Upper lobe of left lung (tissue), 4 donors: Measurements from ENCODE around the gene NCF4.

Experiments used
- POLR2A ChIP-seq, 4 donors: fragments of 450-650 bp; IDR thresholded peaks; one replicate each; pipeline ENCODE4 v1.5.1; 2016 to 2017; ENCODE audit warnings: antibody characterized with exemption in 4 of 4, mild to moderate bottlenecking in 2 of 4
- POLR2AphosphoS5 ChIP-seq, 2 donors: sonication (generic); formaldehyde crosslinking; IDR thresholded peaks; one replicate each; pipeline ENCODE4 v1.5.1; 2017; ENCODE audit warnings: antibody characterized with exemption in 2 of 2
- TF ChIP-seq, protein P1 (sequence below), 6 experiments: fragments of 450-650 bp in 4 of 6; fragments of 200-600 bp in 2 of 6; sonication (generic) in 2 of 6; IDR thresholded peaks; one replicate each; pipeline ENCODE4 v1.5.1; 2016 to 2019; ENCODE audit warnings: antibody characterized with exemption in 6 of 6

DNA sequence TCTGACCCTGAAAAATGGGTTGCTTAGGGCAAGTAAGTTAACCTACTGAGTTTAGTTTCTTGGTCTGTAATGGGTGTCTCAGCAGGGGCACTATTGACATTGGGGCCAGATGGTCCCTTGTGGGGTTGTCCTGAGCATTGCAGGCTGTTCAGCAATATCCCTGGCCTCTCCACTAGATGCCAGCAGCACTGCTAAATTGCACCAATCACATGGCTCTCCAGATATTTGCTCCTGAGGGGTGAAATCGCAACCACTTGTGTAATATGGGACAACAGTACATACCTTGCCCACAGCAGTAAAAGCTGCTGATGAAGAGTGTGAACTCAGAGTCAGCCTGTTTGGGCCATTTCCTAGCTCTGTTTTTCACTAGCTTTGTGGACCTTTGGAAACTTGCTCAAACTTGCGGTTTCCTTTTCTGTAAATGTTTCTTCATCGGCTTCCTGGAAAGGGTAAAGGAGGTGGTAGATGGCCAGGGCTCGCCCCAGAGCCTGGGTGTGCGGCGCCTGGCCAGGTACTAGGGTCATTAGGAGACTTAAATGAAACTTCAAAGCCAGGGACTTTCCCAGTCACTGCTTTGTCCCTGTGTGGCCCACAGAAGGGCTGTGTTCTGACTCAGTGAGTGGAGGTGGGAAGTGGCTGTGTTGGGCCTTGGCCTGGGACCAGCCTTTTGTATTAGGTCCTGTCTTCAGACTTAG, 13.0 kb downstream of the NCF4 start:
- TF ChIP-seq, protein P1, sequence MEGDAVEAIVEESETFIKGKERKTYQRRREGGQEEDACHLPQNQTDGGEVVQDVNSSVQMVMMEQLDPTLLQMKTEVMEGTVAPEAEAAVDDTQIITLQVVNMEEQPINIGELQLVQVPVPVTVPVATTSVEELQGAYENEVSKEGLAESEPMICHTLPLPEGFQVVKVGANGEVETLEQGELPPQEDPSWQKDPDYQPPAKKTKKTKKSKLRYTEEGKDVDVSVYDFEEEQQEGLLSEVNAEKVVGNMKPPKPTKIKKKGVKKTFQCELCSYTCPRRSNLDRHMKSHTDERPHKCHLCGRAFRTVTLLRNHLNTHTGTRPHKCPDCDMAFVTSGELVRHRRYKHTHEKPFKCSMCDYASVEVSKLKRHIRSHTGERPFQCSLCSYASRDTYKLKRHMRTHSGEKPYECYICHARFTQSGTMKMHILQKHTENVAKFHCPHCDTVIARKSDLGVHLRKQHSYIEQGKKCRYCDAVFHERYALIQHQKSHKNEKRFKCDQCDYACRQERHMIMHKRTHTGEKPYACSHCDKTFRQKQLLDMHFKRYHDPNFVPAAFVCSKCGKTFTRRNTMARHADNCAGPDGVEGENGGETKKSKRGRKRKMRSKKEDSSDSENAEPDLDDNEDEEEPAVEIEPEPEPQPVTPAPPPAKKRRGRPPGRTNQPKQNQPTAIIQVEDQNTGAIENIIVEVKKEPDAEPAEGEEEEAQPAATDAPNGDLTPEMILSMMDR (IDR thresholded peaks at IDR 0.05): peak; percentile 35 to 81 (median 74)
- TF ChIP-seq POLR2A (IDR thresholded peaks at IDR 0.05) (no peak), POLR2AphosphoS5 (IDR thresholded peaks at IDR 0.05) (peak; percentile 30 to 49)
